GM18519 (cell line): Measurements from ENCODE around the gene GAS2L1.
"Not testable (repeated sequence)": the region's sequence is repeated elsewhere in the genome, so short reads cannot be mapped to it uniquely, and the experiment has no call there.

Experiments used
- ATAC-seq: cut with Tn5 transposase; IDR thresholded peaks from one replicate; pipeline ENCODE4 v1.9.1; 2021; ENCODE audit warnings: mild to moderate bottlenecking, moderate library complexity; ENCODE audit not compliant: unreplicated experiment, low FRiP score

Gene GAS2L1

DNA sequence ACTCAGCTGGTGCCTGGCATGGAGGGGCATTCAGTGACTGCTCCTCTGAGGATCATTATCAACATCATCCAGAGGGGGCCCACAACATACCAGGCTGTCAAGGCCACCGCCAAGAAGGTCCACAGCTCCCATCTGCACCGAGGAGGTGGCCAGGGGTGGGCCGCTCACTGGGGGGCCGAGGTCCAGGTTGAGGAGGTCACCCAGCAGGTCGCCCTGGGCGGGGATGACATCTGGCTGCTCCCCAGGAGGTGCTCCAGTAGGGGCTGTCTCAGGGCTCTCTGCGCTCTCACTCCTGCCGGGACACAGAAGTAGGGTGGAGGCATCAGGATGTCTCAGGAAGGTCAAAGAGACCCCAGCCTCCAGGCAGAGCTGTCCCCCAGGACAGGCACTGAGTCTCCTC lies 34.1 kb downstream of the GAS2L1 start:
- no peak for ATAC-seq

DNA sequence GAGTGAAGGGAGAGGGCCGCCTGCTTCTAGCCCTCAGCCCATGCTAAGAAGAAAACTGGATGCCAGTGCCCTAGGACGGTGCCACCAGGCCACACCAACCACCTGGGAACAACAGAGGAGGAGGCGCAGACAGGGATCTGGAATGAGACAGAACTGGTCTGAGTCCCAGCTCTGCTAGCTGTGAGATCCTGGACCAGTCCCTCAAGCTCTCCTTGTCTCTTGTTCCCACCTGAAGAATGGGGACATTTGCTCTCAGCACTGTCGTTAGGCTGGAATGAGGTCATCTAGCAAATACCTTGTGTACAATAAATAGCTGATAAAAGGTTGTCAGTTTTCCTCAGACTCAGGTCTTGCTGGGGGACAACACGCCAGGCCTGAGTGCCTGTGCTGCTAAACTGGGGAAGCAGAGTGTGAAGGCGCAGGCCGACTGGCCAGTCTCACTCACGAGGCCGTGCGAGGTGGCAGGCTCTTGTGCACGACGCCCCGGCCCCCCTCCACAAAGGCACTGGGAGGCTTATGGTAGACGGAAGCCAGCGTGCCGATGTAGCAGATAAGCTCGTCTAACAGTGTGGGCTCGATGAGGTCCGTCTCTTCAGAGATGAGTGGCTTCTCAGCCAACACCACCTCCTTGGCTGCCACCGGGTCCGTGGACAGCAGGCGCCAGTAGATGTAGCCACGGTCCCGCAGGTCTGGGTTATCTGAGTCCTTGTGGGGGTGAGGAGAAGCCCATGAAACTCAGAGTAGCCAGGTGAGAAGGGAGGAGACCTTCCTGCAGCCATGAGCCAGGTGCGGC lies 34.8 kb downstream of the GAS2L1 start:
- no peak for ATAC-seq

DNA sequence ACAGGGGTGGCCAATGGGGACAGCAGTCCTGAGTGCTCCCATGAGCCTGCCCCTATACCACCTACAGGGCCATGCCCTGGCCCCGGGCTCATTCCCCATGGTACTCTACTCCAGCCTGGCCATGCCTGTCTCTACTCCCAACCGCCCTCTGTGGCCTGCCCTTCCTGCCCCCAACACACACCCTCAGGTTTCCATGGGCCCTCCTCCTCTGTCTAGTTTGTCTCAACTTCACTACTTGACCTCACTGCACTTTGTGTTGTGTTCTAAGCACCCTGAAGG lies 35.3 kb downstream of the GAS2L1 start:
- no peak for ATAC-seq

DNA sequence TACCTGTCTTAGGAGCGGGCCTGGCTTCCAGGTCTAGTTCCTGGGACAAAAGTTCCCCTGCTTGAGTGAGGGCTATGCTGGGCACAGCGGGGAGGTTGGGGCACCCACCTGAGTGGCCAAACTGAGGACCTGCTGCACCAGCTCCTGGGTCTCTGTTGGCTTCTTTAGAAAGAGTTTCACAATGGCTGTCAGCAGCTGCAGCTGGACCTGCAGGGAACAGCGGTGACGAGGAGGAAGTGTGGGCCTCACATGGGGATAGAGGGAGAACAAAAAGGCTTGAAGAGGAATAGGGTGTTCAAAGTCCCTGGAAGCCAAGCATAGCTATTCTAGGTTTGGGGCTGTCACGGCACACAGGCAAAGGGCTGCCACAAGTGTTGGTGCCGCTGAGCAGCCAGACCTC lies 35.7 kb downstream of the GAS2L1 start:
- no peak for ATAC-seq

DNA sequence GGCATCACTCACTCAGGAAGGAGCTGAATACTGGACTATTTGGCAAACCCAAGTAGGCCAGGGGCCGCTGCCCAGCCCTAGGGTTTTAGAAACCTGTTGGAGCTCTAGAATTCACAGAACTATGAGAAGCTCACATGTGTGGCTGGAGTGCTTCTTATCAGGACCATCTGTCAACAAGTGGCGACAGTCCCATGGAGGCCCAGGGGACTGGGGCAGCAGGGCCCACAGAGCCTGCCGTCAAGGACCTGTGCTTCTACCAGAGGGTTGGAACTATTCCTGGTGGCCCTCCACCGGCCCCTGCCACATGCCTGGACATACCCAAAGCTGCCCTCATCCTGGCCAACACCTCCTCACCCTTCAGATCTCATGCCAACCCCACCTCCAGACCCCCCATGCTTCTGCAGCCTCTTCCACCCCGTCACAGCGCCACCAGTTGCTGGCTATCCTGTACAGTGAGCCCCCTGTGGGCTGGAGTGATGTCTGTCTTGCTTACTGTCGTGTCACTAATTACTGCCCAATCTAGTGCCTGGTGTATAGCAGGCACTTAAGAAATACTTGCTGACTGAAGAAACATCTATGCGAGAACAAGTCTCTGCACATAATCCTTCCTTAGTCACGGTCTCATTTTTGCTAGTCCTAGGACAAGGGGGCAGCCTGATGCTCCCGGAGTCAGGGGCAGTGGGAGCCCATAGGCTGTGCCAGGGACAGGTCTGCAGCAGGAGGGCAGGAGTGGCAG lies 36.3 kb downstream of the GAS2L1 start:
- ATAC-seq: no peak

DNA sequence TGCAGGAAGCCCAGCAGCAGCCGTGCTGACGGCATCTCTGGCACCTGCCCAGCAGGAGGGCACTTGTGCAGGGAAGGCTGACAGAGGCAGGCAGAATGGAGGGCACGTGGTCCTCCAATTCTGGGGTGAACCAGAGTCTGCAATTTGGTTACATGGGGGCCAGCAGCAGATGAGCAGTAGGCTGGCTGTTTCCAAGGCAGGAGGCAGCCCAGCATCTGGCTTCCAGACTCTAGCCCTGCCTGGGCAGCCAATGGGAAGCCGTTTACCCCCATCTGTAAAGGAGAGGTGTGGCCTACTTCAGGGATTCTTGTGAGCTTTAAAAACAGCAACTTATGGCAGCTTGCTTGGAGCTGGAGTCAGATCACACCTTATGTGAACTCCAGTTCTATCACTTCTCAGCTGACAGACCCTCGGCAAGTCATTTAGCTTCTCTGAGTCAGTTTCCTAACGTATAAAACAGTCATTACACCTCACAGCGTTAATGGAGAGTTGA lies 36.9 kb downstream of the GAS2L1 start:
- ATAC-seq: no peak

DNA sequence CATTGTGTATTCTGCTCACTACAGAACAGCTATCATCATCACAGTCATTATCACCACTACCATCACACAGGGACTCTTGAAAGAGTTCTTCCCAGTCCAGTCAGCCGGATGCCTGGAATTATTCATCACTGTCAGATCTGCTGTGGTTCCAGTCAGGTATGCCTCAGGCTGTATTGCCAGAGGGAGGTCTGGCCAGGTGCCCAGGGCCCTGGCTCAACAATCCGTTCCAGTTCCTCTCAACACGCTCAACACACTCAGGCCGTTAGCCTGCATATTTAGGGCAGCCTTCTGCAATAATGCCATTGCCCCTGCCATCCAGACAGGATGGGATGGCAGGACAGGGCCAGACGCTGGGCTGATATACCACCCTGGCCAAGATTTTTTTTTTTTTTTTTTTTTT lies 37.7 kb downstream of the GAS2L1 start:
- no peak for ATAC-seq

DNA sequence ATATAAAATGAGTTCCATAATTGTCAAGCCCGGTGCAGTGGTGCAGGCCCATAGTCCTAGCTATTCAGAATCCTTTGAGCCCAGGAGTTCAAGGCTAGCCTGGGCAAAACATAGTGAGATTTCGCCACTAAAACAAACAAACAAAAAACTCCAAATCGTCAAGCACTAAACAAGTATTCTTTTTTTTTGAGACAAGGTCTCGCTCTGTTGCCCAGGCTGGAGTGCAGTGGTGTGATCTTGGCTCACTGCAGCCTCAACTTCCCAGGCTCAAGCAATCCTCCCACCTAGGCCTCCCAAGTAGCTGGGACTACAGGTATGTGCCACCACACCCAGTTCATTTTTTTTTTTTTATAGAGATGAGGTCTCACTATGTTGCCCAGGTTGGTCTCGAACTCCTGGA lies 38.4 kb downstream of the GAS2L1 start:
- not testable (repeated sequence) for ATAC-seq

DNA sequence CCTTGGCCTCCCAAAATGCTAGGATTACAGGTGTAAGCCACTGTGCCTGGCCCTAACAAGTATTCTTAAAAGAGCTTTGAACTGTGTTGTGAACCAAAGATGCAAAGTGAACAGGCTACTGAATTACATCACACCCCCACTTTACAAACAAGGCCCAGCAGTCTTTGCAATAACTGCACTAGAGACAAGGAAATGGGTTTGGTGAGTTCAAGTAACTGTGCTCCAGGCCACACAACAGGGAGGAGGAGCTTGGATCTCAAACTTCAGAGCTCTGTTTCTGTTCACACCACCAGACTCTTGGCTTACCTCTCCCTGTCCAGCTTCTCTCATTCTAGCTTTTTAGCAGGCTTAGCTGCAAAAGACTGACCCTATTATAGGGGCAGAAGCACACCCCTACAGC lies 39.5 kb downstream of the GAS2L1 start:
- ATAC-seq: no peak

DNA sequence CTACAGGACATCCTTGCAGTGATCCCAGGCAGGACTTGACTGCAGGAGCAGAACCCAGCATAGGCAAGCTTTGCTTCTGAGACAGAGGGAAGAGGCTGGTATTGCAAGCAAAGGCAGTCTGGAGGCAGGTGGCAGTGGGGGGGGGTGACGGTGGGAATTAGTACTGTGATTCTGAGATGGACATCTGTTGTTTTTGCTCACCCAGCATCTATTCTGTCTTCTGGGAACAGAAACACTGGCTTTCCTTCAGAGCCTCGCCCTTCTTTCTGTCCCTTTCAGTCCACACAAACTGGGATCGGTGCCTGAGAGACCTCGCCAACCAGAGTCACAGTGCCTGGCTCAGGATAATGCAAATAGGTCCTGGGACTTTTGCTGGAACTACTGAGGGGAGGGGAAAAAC lies 40.2 kb downstream of the GAS2L1 start:
- no peak for ATAC-seq

DNA sequence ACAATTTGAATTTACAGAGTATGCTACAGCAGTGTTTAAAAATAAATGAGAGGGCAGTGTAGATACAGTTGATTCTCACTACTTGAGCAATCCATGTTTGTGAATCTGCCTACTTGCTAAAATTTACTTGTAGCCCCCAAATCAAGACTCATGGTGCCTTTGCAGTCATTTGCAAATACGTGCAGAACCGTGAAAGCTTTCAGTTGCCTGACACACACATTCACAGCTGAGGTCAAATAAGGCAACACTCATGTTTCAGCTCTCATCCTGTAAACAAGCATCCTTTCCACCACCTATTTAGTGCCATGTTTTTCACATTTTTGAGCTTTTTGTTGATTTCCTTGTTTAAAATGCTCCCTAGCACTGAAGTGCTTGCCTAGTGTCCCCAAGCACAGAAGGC lies 41.6 kb downstream of the GAS2L1 start:
- ATAC-seq: no peak

DNA sequence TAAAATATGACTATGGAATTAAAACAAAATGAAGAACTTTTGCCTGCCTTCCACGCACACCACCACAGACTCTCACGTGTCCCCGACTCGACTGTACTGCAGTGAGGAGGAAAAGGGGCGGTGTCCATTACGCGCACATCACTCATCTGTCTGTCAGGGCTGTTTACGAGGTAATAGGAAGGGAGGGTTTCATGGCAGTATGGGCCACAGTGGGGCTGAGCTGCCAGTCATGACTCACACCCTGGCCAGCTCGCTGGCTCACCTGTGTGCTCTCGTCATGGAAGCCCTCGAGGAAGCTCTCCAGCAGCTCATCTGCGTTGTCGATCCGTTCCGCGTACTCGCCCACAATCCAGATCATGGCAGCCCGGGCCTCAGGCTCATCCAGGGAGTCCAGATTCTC lies 42.5 kb downstream of the GAS2L1 start:
- no peak for ATAC-seq

DNA sequence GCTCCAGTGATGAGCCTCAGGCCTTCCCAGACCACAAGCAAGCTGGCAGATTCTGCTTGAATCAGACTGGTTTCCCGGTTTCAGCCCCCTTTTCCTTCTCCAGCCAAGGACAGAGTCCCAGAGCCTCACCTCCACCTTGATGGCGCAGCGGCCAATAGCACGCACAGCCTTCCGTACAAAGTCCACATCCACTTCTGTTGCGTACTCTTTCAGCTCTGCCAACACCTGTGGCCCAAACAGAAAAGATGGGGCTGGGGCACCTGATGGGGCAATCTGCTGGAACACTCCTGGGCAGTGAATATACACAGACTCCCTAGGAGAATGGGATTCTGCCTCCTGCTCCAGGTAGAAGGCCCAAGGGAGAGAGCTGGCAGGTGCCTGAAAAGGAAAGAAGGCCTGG lies 44.6 kb downstream of the GAS2L1 start:
- ATAC-seq: no peak

DNA sequence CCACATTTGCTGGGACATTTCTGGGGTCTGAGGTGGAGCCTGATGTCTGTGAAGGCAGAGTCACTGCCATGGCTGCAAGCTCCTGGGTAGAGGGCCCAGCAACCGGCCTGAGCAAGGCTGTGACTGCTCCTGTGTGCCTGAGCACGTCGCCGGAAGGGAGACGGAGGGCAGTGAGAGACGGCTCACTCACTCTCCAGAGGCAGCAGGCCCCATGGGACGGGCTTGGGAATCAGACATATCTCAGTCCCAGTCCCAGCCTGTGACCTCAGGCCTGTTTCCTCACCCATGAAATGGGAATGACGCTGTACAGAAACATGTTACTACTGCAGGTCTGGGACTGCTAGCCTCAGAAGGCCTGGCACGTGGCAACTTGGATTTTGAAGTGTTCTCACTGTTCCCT lies 45.4 kb downstream of the GAS2L1 start:
- ATAC-seq: no peak

DNA sequence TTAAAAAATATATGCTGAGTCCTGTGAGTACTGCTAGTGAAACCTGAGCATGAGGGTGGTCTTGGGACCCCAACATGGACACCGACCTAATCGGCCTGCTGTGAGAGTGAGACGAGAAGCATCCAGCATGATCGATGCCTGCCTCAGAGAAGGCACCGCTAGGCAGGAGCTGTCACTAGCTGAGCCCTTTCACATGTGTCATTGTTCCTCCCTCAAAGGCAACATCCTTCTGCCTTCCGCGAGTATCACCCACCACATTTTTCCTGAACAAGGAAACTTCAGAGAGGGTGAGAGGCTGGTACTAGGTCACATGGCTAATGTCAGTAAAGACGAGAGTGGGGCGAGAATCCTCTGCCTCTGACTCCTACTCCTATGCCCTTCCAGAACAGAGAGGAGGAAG lies 46.3 kb downstream of the GAS2L1 start:
- ATAC-seq: no peak

DNA sequence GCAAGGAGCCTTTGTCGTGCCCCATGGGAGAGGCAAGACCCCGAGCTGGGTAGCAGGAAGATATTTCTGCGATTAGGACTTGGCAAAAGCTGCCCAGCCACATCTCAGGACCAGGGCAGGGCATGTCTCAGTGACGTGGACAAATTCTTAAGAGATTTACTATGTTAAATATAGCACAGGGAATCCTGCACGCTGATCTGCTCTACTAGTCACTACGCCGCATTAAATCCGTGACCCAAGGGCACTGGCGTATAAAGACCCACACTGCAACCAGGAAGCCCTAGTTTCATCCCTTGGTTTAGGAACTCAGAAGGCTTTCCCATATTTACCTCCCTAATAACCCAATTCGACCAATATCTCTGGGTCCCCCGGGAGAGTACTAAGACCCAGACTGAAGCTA lies 46.8 kb downstream of the GAS2L1 start:
- ATAC-seq: no peak

DNA sequence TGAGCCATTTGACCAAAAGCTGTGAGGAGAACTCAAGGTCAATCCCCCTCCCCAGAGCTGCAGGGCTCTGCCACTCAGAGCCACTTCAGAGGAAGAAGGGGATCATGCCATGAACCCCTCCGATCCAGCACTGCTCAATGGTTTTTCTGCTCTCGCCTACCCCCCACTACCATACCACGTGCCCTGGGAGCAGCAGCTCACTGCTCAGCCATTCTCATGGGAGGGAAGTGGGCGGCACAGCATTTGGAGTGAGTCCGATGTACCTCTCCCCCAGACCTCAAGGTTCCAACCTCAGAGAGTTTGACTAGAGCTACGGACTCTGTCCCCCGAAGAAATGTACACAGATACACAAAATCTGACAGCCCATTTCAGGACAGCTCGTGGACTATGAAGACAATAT lies 47.4 kb downstream of the GAS2L1 start:
- ATAC-seq: no peak

DNA sequence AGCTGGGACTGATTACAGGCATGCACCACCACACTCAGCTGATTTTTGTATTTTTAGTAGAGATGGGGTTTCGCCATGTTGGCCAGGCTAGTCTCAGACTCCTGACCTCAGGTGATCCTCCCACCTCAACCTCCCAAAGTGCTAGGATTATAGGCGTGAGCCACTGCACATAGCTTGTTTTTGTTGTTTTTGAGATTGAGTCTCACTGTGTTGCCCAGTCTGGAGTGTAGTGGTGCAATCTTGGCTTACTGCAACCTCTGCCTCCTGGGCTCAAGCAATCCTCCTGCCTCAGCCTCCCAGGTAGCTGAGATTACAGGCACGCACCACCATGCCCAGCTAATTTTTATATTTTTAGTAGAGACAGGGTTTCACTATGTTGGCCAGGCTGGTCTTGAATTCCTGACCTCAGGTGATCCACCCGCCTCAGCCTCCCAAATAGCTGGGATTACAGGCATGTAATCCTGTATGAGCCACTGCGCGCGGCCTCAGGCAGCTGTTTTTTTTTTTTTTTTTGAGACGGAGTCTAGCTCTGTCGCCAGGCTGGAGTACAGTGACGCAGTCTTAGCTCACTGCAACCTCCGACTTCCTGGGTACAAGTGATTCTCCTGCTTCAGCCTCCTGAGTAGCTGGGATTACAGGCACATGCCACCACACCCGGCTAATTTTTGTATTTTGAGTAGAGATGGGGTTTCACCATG lies 50.9 kb downstream of the GAS2L1 start:
- ATAC-seq: not testable (repeated sequence)

DNA sequence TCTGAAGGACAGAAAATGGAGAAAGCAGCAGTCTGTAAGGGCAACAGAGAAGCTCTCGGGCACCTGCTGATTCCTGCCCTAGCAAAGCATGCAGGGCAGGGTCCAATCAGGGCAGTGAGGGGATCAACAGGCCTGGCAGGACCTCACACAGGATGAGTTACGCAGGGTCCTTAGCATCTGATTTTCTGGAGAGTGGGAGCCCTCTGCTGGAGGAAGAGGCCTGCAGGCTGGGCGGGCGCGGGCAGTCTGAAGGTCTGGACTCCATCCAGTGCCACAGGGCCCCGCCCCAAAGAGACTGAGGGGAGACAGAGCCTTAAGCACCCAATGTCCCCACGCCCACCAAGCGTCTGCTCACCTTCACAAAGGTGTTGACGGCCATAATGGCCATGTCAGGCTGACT lies 53.0 kb downstream of the GAS2L1 start:
- no peak for ATAC-seq
